ENCODE results near the gene USP48. TPM values are rescaled to one million over a fixed set of nuclear protein-coding genes. Genes with fewer than 3 reads are reported as not detected.

Gene USP48
- total RNA-seq, 1 donor from 2014 or later: 54.5 TPM

GRCh38 chr1:21641967-21642739 lies 140.8 kb downstream of the USP48 start:
- H3K27ac Mint-ChIP-seq (ENCODE audit: unreplicated experiment): no peak overlapping the region
- H3K4me1 Mint-ChIP-seq (ENCODE audit: low read depth): peaks cover 16% of the 10 kb centered on the region
- TF ChIP-seq CTCF (IDR thresholded peaks at IDR 0.05): no peak
- no peak overlapping the region for H3K4me3 Mint-ChIP-seq (ENCODE audit: unreplicated experiment)
- no peak for DNase-seq (ENCODE audit: low spot score)
- H3K27me3 Mint-ChIP-seq (ENCODE audit: low read depth): peaks cover 4% of the 10 kb centered on the region
- no peaks in the 10 kb centered on the region for H3K9me3 Mint-ChIP-seq (ENCODE audit: low read depth)
- H3K36me3 Mint-ChIP-seq (ENCODE audit: low read depth): no peaks in the 10 kb centered on the region

GRCh38 chr1:21641537-21641936 lies 141.4 kb downstream of the USP48 start:
- H3K27me3 Mint-ChIP-seq (ENCODE audit: low read depth): peaks cover 4% of the 10 kb centered on the region
- H3K27ac Mint-ChIP-seq (ENCODE audit: unreplicated experiment): no peak overlapping the region
- peaks cover 16% of the 10 kb centered on the region for H3K4me1 Mint-ChIP-seq (ENCODE audit: low read depth)
- DNase-seq (ENCODE audit: low spot score): no peak
- no peak for TF ChIP-seq CTCF (IDR thresholded peaks at IDR 0.05)
- H3K36me3 Mint-ChIP-seq (ENCODE audit: low read depth): no peaks in the 10 kb centered on the region
- H3K9me3 Mint-ChIP-seq (ENCODE audit: low read depth): no peaks in the 10 kb centered on the region
- H3K4me3 Mint-ChIP-seq (ENCODE audit: unreplicated experiment): no peak overlapping the region

GRCh38 chr1:21641076-21641475 lies 141.9 kb downstream of the USP48 start:
- Mint-ChIP-seq H3K27me3 (ENCODE audit: low read depth) (peaks cover 4% of the 10 kb centered on the region), H3K9me3 (ENCODE audit: low read depth) (no peaks in the 10 kb centered on the region), H3K4me3 (ENCODE audit: unreplicated experiment) (no peak overlapping the region), H3K36me3 (ENCODE audit: low read depth) (no peaks in the 10 kb centered on the region), H3K4me1 (ENCODE audit: low read depth) (peaks cover 16% of the 10 kb centered on the region), H3K27ac (ENCODE audit: unreplicated experiment) (no peak overlapping the region)
- no peak for TF ChIP-seq CTCF (IDR thresholded peaks at IDR 0.05)
- DNase-seq (ENCODE audit: low spot score): no peak

- Mint-ChIP-seq H3K4me1 (ENCODE audit: low read depth) (peaks cover 16% of the 10 kb centered on the region), H3K27me3 (ENCODE audit: low read depth) (peaks cover 4% of the 10 kb centered on the region), H3K27ac (ENCODE audit: unreplicated experiment) (no peak overlapping the region), H3K36me3 (ENCODE audit: low read depth) (no peaks in the 10 kb centered on the region), H3K9me3 (ENCODE audit: low read depth) (no peaks in the 10 kb centered on the region), H3K4me3 (ENCODE audit: unreplicated experiment) (no peak overlapping the region)
- no peak for DNase-seq (ENCODE audit: low spot score)
- TF ChIP-seq CTCF (IDR thresholded peaks at IDR 0.05): no peak
Measured at GRCh38 chr1:21640653-21641052, 142.3 kb downstream of the USP48 start.

- no peaks in the 10 kb centered on the region for H3K36me3 Mint-ChIP-seq (ENCODE audit: low read depth)
- H3K27me3 Mint-ChIP-seq (ENCODE audit: low read depth): peaks cover 7% of the 10 kb centered on the region
- H3K4me3 Mint-ChIP-seq (ENCODE audit: unreplicated experiment): no peak overlapping the region
- no peak for DNase-seq (ENCODE audit: low spot score)
- no peak for TF ChIP-seq CTCF (IDR thresholded peaks at IDR 0.05)
- H3K27ac Mint-ChIP-seq (ENCODE audit: unreplicated experiment): no peak overlapping the region
- H3K9me3 Mint-ChIP-seq (ENCODE audit: low read depth): no peaks in the 10 kb centered on the region
- peaks cover 16% of the 10 kb centered on the region for H3K4me1 Mint-ChIP-seq (ENCODE audit: low read depth)
Measured at GRCh38 chr1:21639594-21640041, 143.3 kb downstream of the USP48 start.

Data from chondrocyte (in vitro differentiated cells).